NT2/D1 (cell line): Measurements from ENCODE around the gene WBP1.

Source experiments
- SUZ12 ChIP-seq: IDR thresholded peaks from 2 replicates; pipeline ENCODE4 v1.6.1; 2011; ENCODE audit not compliant: insufficient read length, insufficient read depth; ENCODE audit errors: extremely low read depth
- YY1 ChIP-seq: IDR thresholded peaks from 2 replicates; pipeline ENCODE4 v1.6.1; 2011; ENCODE audit not compliant: insufficient read length, insufficient read depth
- ZNF274 ChIP-seq: IDR thresholded peaks from 2 replicates; pipeline ENCODE4 v1.6.1; 2011; ENCODE audit warnings: mild to moderate bottlenecking, low read depth, low read length

DNA sequence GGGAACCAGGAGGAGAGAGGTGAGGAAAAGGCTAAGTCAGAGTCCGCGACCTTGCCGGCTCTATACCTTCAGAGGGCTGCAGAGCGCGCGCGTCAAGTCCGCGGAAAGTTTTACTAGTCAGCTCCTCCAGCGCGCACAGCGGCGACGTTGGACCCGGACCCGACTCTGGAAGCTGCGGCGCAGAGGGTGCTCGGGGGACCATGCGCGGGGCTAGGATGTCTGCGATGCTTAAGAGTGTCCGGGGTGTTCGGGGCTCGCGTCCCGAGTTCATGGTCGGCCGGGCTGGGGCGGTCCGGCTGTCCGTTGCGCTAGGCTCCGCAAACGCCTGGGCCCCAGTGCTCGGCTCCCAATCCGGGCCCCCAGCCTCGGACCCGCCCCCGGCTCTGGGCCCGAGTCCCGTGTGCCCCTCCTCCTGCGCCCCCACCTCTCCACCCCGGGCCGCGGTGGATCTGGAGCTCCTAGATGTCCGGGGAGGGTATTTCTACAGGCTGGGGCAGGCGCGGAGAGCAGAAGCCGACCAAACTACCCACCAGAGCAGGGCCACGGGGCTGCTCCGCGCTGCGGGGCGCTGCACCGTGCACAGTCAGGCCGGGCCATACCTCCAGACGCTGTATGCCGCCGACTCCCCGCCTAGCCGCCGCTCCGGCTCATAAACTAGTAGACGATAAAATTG is 41.2 kb downstream of the WBP1 start, which contains the start of gene LBX2:
- no peak for TF ChIP-seq YY1
- TF ChIP-seq ZNF274 = no peak
- TF ChIP-seq SUZ12 = peak; percentile 42
